ENCODE data around the gene ACKR3. TPM values are rescaled to one million over a fixed set of nuclear protein-coding genes. Genes with fewer than 3 reads are reported as not detected.

Gene ACKR3
- total RNA-seq, 4 donors from 2014 or later = 5.9 to 29.5 (median 24.5) TPM

DNA sequence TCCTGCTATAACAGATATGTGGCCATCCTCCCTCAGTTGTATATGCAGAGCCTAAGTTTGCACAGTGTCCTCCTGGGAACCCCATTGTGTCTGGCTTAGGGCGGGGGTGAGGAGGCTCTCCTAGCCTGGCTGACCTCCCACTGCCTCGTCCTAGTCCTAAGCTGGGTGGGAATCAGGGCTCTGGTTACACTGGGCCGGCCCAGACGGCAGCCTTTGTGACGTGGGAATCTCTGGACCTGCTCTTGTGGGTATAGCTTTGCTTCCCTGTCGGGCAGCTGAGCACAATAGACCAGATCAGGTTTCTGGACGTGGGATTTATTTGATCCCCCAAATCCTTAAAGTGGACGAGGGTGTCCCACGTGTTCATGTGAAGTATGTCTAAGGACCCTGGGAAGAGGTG is 2.9 kb downstream of the ACKR3 start:
- 71 to 72% methylated on average over 6 to 9 of the region's 9 CpGs for whole genome bisulfite sequencing, 2 donors
- Histone ChIP-seq H3K9me3 (no peaks in the 10 kb centered on the region), H3K27ac (peak overlapping the region in 3 of 4 donors; percentile 81 to 92 (median 86)), H3K27me3 (no peaks in the 10 kb centered on the region), H3K4me3 (peak overlapping the region in 3 of 4 donors; percentile 48 to 69 (median 52)), H3K4me1 (peaks cover 25 to 87% (median 27%) of the 10 kb centered on the region in 3 donors), H3K36me3 (no peaks in the 10 kb centered on the region)
- DNase-seq = no peak
- intact Hi-C loops (cut with DNase I) = no loop called here
- TF ChIP-seq POLR2A (IDR thresholded peaks at IDR 0.05) = no peak
- TF ChIP-seq, protein P1, sequence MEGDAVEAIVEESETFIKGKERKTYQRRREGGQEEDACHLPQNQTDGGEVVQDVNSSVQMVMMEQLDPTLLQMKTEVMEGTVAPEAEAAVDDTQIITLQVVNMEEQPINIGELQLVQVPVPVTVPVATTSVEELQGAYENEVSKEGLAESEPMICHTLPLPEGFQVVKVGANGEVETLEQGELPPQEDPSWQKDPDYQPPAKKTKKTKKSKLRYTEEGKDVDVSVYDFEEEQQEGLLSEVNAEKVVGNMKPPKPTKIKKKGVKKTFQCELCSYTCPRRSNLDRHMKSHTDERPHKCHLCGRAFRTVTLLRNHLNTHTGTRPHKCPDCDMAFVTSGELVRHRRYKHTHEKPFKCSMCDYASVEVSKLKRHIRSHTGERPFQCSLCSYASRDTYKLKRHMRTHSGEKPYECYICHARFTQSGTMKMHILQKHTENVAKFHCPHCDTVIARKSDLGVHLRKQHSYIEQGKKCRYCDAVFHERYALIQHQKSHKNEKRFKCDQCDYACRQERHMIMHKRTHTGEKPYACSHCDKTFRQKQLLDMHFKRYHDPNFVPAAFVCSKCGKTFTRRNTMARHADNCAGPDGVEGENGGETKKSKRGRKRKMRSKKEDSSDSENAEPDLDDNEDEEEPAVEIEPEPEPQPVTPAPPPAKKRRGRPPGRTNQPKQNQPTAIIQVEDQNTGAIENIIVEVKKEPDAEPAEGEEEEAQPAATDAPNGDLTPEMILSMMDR (IDR thresholded peaks at IDR 0.05) = no peak

DNA sequence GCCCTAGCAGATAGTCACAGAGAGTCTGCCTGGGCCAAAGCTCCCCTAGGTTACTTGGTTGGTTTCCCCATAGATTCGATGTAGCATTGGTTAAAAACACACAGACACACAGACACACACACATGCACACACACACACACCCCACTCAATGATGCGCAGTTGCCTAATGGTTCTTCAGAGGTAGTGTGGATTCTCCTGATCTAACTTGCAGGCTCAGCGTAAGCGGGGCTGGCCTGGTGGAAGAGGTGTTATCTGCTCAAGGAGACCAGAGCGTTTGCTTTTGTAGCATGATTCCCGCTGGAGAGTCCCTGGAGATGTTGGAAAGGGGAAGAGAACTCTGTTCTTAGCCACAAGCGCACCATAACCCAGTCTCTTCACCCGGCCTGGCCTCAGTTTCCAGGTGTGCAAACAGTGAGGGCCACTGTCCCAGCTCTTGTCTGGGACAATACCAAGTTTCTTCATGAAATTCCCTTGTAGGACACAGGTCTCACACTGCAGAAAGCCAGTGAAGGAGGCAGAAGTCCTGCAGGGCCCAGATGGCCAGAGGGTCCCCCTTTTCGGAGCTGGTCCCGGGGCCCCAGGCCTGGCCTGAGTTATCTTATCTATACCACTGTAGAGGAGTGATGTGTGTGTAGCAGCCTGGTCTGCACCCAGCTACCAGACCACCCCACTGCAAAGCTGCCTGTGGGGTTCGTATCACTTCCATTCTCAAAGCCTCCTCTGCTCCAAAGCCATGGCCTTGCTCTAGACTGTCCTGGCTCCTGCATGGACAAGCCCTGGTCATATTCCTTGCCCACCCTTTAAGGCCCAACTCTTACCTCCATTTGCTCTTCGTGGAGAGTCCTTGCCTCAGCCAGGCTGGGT is 3.7 kb downstream of the ACKR3 start:
- H3K27me3 ChIP-seq = no peaks in the 10 kb centered on the region
- H3K36me3 ChIP-seq = no peaks in the 10 kb centered on the region
- no peak for TF ChIP-seq POLR2A (IDR thresholded peaks at IDR 0.05)
- TF ChIP-seq, protein P1 (IDR thresholded peaks at IDR 0.05) = no peak
- no peak for DNase-seq
- peaks cover 21 to 85% (median 25%) of the 10 kb centered on the region in 3 donors for H3K4me1 ChIP-seq
- no peaks in the 10 kb centered on the region for H3K9me3 ChIP-seq
- H3K4me3 ChIP-seq = peak overlapping the region in 3 of 4 donors; percentile 48 to 69 (median 52)
- intact Hi-C loops (cut with DNase I) = no loop called here
- peak overlapping the region in 3 of 4 donors; percentile 81 to 92 (median 86) for H3K27ac ChIP-seq
- 88 to 93% methylated on average over 6 to 8 of the region's 12 CpGs for WGBS, 2 donors

DNA sequence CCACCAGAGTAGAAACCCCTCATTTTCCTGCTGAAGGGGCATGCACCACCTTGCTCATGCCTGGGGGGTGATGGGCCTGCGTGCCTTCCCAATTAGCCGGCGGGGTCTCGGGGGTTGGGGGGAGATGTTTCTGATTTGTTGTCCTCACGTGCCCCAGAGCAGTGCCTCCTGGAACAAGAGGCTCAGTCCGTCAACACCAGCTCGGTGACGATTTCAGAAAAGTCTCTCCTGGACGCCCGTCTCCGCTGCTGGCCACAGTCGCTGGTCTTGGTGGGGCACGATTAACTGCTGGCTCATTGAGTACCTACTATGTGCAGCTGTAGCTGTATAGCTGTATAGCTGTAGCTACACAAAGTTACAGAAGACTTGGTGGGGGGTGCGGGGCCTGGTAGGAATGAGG is 4.4 kb downstream of the ACKR3 start:
- TF ChIP-seq, protein P1 (IDR thresholded peaks at IDR 0.05) = no peak
- no peak for TF ChIP-seq POLR2A (IDR thresholded peaks at IDR 0.05)
- peaks cover 14 to 85% (median 25%) of the 10 kb centered on the region in 3 donors for H3K4me1 ChIP-seq
- H3K36me3 ChIP-seq = no peaks in the 10 kb centered on the region
- 88 to 90% methylated on average over 3 to 13 of the region's 14 CpGs for WGBS, 2 donors
- H3K9me3 ChIP-seq = no peaks in the 10 kb centered on the region
- intact Hi-C loops (cut with DNase I) = no loop called here
- H3K27ac ChIP-seq = peak overlapping the region in 3 of 4 donors; percentile 22 to 92 (median 61)
- H3K4me3 ChIP-seq = peak overlapping the region in 2 of 4 donors; percentile 52 to 69
- H3K27me3 ChIP-seq = no peaks in the 10 kb centered on the region
- DNase-seq = no peak

DNA sequence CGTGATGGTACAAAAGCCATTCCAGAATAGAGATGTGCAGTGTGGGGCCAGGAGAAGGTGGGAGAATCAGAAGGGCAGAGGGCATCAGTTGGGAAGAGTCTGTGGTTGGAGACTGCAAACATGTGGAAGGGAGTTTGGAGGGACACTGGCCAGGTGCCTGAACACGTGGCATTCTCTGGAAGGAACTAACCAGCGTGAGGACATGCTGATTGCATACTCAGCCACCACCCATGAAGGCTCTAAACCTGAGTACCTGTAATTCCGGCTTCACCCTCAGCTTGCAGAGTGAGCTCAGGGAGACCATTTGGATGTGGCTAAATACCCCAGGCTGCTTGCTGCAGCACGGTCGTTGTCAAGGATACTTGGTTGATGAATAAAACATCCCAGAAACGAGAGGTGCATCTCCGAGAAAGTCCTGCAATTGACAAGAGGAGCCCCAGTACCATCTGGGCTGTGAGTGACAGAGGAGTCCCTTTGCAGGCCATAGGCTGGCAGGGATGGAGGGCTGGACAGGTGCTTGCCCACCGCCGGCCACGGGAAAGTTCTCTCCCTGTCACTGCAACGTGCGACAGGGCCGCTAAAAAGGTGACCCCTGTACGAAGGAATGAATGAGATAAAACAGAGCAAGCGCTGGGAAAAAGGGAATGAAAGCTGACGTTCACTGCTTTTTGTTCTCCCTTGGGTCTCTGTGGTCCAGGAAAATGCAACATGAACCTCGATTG is 5.0 kb downstream of the ACKR3 start:
- intact Hi-C loops (cut with DNase I) = no loop called here
- H3K4me1 ChIP-seq = peaks cover 11 to 85% (median 25%) of the 10 kb centered on the region in 3 donors
- H3K9me3 ChIP-seq = no peaks in the 10 kb centered on the region
- no peaks in the 10 kb centered on the region for H3K27me3 ChIP-seq
- DNase-seq = no peak
- no peak for TF ChIP-seq POLR2A (IDR thresholded peaks at IDR 0.05)
- TF ChIP-seq, protein P1 (IDR thresholded peaks at IDR 0.05) = no peak
- peak overlapping the region in 2 of 4 donors; percentile 7 to 52 for H3K4me3 ChIP-seq
- WGBS, 2 donors = 73 to 74% methylated on average over 14 to 16 of the region's 18 CpGs
- H3K27ac ChIP-seq = peak overlapping the region in 2 of 4 donors; percentile 22 to 61
- no peaks in the 10 kb centered on the region for H3K36me3 ChIP-seq

Measured in esophagus squamous epithelium (tissue), 5 donors.